PC-3 (cell line): Measurements from ENCODE around the gene CDK1. TPM values are rescaled to one million over a fixed set of nuclear protein-coding genes. Genes with fewer than 3 reads are reported as not detected.

ENCODE experiments used
- ATAC-seq: fragments of 200-7000 bp; cut with Tn5 transposase; 2 replicates; pipeline ENCODE4 v1.9.1; 2020; ENCODE audit warnings: mild to moderate bottlenecking, moderate library complexity
- BruUV-seq: library from RNA; stranded (reverse); fragments of 400-500 nt; replicated peaks from 2 replicates; lab custom pipeline; 2021; lab: Mats Ljungman, UMichigan
- CTCF ChIA-PET: fragments of 300-600 bp; sonication (Branson Sonifier 250); formaldehyde crosslinking; loops from one replicate; lab custom pipeline; 2022; ENCODE audit warnings: antibody characterized with exemption; lab: Charles Lee
- POLR2A ChIA-PET: fragments of 300-600 bp; sonication (Branson Sonifier 250); formaldehyde crosslinking; loops from one replicate; lab custom pipeline; 2022; ENCODE audit warnings: antibody characterized with exemption; ENCODE audit not compliant: unreplicated experiment; lab: Charles Lee
- DNase-seq: peaks from one replicate; pipeline ENCODE4 v3.0.0-alpha.2; 2015
- H2AFZ ChIP-seq: fragments of 300-600 bp; sonication (generic); 2 replicates; pipeline ENCODE4 v1.6.0; 2016; ENCODE audit warnings: antibody characterized with exemption, low read length
- H3F3A ChIP-seq: fragments of 300-600 bp; sonication (generic); one replicate; pipeline ENCODE4 v1.6.0; 2017; ENCODE audit warnings: antibody characterized with exemption, low read length, control low read depth, mild to moderate bottlenecking; ENCODE audit not compliant: unreplicated experiment
- H3K27ac ChIP-seq: fragments of 300-600 bp; sonication (generic); 2 replicates; pipeline ENCODE4 v1.5.1; 2016; ENCODE audit warnings: mild to moderate bottlenecking, low read length
- H3K27me3 ChIP-seq: fragments of 300-600 bp; sonication (generic); 2 replicates; pipeline ENCODE4 v1.6.1; 2016; ENCODE audit warnings: low read length, mixed read lengths
- H3K36me3 ChIP-seq: fragments of 300-600 bp; sonication (generic); 2 replicates; pipeline ENCODE4 v1.6.1; 2016; ENCODE audit warnings: low read depth, mixed run types, low read length, mixed read lengths
- H3K4me1 ChIP-seq: fragments of 300-600 bp; sonication (generic); 2 replicates; pipeline ENCODE4 v1.5.1; 2016; ENCODE audit warnings: low read length; ENCODE audit not compliant: insufficient read depth
- H3K4me2 ChIP-seq: fragments of 300-600 bp; sonication (generic); 2 replicates; pipeline ENCODE4 v1.6.0; 2016; ENCODE audit warnings: low read length
- H3K4me3 ChIP-seq: fragments of 300-600 bp; sonication (generic); 2 replicates; pipeline ENCODE4 v1.5.1; 2016; ENCODE audit warnings: mild to moderate bottlenecking, low read length, mixed read lengths
- H3K79me2 ChIP-seq: fragments of 300-600 bp; sonication (generic); 2 replicates; pipeline ENCODE4 v1.6.1; 2017; ENCODE audit warnings: low read length, mixed read lengths
- H3K9ac ChIP-seq: fragments of 300-600 bp; sonication (generic); 2 replicates; pipeline ENCODE4 v1.6.0; 2016; ENCODE audit warnings: mild to moderate bottlenecking, low read length
- H3K9me2 ChIP-seq: fragments of 300-600 bp; sonication (generic); replicated peaks from 2 replicates; pipeline ENCODE4 v1.6.1; 2016; ENCODE audit warnings: mixed run types, low read length, mixed read lengths
- H3K9me3 ChIP-seq: fragments of 300-600 bp; sonication (generic); 2 replicates; pipeline ENCODE4 v1.6.1; 2016; ENCODE audit warnings: low read length, mixed read lengths
- H4K20me1 ChIP-seq: fragments of 300-600 bp; sonication (generic); 2 replicates; pipeline ENCODE4 v1.6.1; 2016; ENCODE audit warnings: low read length, mixed read lengths
- EZH2 ChIP-seq: fragments of 300-600 bp; sonication (generic); IDR thresholded peaks from one replicate; pipeline ENCODE4 v1.6.1; 2017; ENCODE audit warnings: antibody characterized with exemption, mild to moderate bottlenecking, low read length; ENCODE audit not compliant: unreplicated experiment
- EZH2phosphoT487 ChIP-seq: fragments of 300-600 bp; sonication (generic); IDR thresholded peaks from 2 replicates; pipeline ENCODE4 v1.6.1; 2018; ENCODE audit warnings: mild to moderate bottlenecking, antibody characterized with exemption, low read length, borderline replicate concordance
- intact Hi-C: fragments of 100-400 bp; cut with micrococcal nuclease; formaldehyde crosslinking; loops from 2 replicates; pipeline ENCODE4 v1.9.0; 2023
- total RNA-seq: library from RNA; depleted of rRNA; stranded (reverse); fragments of >200 nt; gene quantifications from 2 replicates; pipeline ENCODE4 v1.2.3, GENCODE V29; 2014
- TF ChIP-seq, protein P1 (sequence below): fragments of 300-600 bp; sonication (generic); conservative IDR thresholded peaks from 2 replicates; pipeline ENCODE4 v1.5.1; 2017; ENCODE audit warnings: antibody characterized with exemption, low read depth, mild to moderate bottlenecking, low read length

CDK1 gene
- total RNA-seq, 1 experiment from 2014 or later = 202 TPM

DNA sequence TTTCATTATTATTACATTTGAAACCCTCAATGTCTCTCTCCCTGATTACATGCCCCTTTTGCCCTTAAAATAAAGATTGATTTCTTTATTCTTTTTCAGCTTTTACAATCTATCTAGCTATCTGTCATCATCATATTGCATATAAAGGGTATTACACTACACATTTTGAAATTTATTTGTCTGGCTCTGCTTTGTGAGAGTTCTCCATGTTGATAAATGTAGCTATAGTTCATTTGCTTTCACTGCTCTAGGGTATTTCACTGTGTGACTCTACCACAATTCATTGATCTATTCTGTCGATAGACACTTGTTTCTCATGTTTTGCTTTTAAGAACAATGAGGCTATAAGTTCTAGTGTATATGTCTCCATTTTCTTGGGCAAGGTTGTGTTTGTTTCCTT is 25.6 kb downstream of the CDK1 start:
- POLR2A ChIA-PET = no interaction called here
- no TSS peak for BruUV-seq
- Histone ChIP-seq H3K9me3 (no peaks in the 10 kb centered on the region), H3K4me2 (no peak overlapping the region), H3F3A (peaks cover 4% of the 10 kb centered on the region), H3K27ac (no peak overlapping the region), H3K4me1 (peaks cover 24% of the 10 kb centered on the region), H3K36me3 (no peaks in the 10 kb centered on the region), H3K9me2 (no peaks in the 10 kb centered on the region), H2AFZ (no peak overlapping the region), H3K27me3 (no peaks in the 10 kb centered on the region), H3K4me3 (no peak overlapping the region), H3K79me2 (no peaks in the 10 kb centered on the region), H4K20me1 (no peaks in the 10 kb centered on the region), H3K9ac (no peak overlapping the region)
- CTCF ChIA-PET = no interaction called here
- intact Hi-C loops = no loop called here
- DNase-seq (no peak), ATAC-seq (no peak)
- TF ChIP-seq EZH2 (no peak), EZH2phosphoT487 (no peak)
- TF ChIP-seq, protein P1, sequence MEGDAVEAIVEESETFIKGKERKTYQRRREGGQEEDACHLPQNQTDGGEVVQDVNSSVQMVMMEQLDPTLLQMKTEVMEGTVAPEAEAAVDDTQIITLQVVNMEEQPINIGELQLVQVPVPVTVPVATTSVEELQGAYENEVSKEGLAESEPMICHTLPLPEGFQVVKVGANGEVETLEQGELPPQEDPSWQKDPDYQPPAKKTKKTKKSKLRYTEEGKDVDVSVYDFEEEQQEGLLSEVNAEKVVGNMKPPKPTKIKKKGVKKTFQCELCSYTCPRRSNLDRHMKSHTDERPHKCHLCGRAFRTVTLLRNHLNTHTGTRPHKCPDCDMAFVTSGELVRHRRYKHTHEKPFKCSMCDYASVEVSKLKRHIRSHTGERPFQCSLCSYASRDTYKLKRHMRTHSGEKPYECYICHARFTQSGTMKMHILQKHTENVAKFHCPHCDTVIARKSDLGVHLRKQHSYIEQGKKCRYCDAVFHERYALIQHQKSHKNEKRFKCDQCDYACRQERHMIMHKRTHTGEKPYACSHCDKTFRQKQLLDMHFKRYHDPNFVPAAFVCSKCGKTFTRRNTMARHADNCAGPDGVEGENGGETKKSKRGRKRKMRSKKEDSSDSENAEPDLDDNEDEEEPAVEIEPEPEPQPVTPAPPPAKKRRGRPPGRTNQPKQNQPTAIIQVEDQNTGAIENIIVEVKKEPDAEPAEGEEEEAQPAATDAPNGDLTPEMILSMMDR = no peak

DNA sequence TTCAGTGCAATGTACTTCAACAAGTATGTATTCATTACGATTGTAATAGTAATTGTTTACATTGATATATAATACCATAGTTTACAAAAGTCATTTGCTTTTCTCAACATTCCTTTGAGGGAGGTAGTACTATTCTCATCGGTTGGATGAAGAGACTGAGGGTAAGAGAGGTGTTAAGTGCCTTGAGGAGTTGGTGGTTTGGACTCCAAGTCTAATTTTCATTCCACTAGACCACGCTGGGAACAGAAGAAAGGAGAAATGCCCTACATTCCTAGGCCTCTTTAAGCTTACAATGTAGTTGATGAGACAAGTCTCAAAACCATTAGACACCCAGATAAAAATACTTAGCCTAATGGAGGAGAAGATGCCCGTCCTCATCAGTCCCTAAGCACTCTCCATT is 28.6 kb downstream of the CDK1 start:
- Histone ChIP-seq H3K27ac (no peak overlapping the region), H3K9ac (no peak overlapping the region), H3F3A (no peaks in the 10 kb centered on the region), H3K27me3 (no peaks in the 10 kb centered on the region), H3K9me2 (no peaks in the 10 kb centered on the region), H2AFZ (no peak overlapping the region), H3K9me3 (no peaks in the 10 kb centered on the region), H3K4me1 (peaks cover 19% of the 10 kb centered on the region; the same call in 1 of the 2 replicates), H4K20me1 (no peaks in the 10 kb centered on the region), H3K36me3 (no peaks in the 10 kb centered on the region), H3K4me3 (no peak overlapping the region), H3K79me2 (no peaks in the 10 kb centered on the region), H3K4me2 (no peak overlapping the region)
- ChIA-PET CTCF (no interaction called here), POLR2A (no interaction called here)
- ATAC-seq (no peak), DNase-seq (no peak)
- intact Hi-C loops = no loop called here
- no TSS peak for BruUV-seq
- TF ChIP-seq, protein P1 = no peak
- TF ChIP-seq EZH2 = no peak
- TF ChIP-seq EZH2phosphoT487 = no peak

DNA sequence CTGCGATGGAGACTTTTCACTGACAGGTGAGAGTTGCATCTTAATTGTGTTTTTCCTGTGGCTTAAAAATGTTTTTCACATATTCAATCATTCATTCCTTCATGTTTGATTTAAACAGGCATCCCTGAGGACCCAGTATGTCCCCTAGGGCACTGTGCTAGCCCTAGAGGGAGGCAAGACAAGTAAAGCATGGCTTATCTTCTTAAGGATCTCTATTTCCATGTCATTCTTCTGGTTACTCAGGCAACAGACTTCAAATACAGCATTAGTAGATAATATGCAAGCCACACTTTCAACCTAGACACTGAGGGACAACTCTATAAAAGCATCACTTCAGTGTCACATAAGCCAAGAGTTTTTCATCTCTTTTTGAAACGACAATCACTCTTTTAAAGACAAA is 29.2 kb downstream of the CDK1 start:
- POLR2A ChIA-PET = no interaction called here
- ATAC-seq = no peak
- no peaks in the 10 kb centered on the region for H3K79me2 ChIP-seq
- no peaks in the 10 kb centered on the region for H4K20me1 ChIP-seq
- no peaks in the 10 kb centered on the region for H3K9me2 ChIP-seq
- CTCF ChIA-PET = no interaction called here
- no peaks in the 10 kb centered on the region for H3K36me3 ChIP-seq
- no peaks in the 10 kb centered on the region for H3K9me3 ChIP-seq
- H2AFZ ChIP-seq = no peak overlapping the region
- H3K9ac ChIP-seq = no peak overlapping the region
- intact Hi-C loops = no loop called here
- no peaks in the 10 kb centered on the region for H3F3A ChIP-seq
- H3K27ac ChIP-seq = no peak overlapping the region
- no TSS peak for BruUV-seq
- DNase-seq = no peak
- H3K27me3 ChIP-seq = no peaks in the 10 kb centered on the region
- TF ChIP-seq EZH2 (no peak), EZH2phosphoT487 (no peak)
- TF ChIP-seq, protein P1 = no peak
- H3K4me3 ChIP-seq = no peak overlapping the region
- no peak overlapping the region for H3K4me2 ChIP-seq
- peaks cover 15% of the 10 kb centered on the region; the same call in 1 of the 2 replicates for H3K4me1 ChIP-seq
